Epithelial cell of esophagus (primary cell): ENCODE measurements around the gene SLC9A7.

Experiments
- DNase-seq: peaks from one replicate; pipeline ENCODE4 v3.0.0; 2010; ENCODE audit warnings: low read depth
- H3K4me3 ChIP-seq: 2 replicates; pipeline ENCODE4 v1.5.1; 2011; ENCODE audit warnings: mild to moderate bottlenecking, low read length, control low read depth
- CTCF ChIP-seq: IDR thresholded peaks from 2 replicates; pipeline ENCODE4 v1.5.1; 2011; ENCODE audit warnings: low read depth, mild to moderate bottlenecking, low read length, control low read depth, inconsistent platforms; ENCODE audit not compliant: insufficient read depth; ENCODE audit errors: missing control alignments

SLC9A7 gene

GRCh38 chrX:46572340-46572936 is 186.5 kb downstream of the SLC9A7 start:
- peak; percentile 12 for DNase-seq
- H3K4me3 ChIP-seq = no peak overlapping the region
- peak; percentile 6 for TF ChIP-seq CTCF

- H3K4me3 ChIP-seq = no peak overlapping the region
- no peak for DNase-seq
- TF ChIP-seq CTCF = no peak
Measured at GRCh38 chrX:46571423-46572339, 187.2 kb downstream of the SLC9A7 start.

- no peak for DNase-seq
- H3K4me3 ChIP-seq = no peak overlapping the region
- no peak for TF ChIP-seq CTCF
Measured at GRCh38 chrX:46569621-46570020, 189.3 kb downstream of the SLC9A7 start.

DNA sequence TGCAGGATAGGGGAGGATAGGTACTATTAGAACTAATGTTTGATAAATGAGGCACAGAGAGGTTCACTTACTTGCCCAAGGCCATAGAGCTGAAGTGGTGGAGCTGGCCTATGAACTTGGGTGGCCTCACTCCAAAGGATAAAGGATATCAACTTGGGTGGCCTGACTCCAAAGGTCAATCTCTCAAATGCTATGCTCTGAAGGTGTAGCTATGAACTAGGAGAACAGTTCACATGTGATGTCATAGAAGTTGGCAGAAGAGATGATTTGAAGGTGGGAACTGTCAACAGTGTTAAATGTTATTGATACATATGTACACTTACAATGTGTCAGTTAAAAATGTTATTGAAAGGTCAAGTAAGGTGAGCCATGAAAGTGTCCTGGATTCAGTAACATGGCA is 191.5 kb downstream of the SLC9A7 start:
- no peak for TF ChIP-seq CTCF
- no peak for DNase-seq
- H3K4me3 ChIP-seq = no peak overlapping the region

DNA sequence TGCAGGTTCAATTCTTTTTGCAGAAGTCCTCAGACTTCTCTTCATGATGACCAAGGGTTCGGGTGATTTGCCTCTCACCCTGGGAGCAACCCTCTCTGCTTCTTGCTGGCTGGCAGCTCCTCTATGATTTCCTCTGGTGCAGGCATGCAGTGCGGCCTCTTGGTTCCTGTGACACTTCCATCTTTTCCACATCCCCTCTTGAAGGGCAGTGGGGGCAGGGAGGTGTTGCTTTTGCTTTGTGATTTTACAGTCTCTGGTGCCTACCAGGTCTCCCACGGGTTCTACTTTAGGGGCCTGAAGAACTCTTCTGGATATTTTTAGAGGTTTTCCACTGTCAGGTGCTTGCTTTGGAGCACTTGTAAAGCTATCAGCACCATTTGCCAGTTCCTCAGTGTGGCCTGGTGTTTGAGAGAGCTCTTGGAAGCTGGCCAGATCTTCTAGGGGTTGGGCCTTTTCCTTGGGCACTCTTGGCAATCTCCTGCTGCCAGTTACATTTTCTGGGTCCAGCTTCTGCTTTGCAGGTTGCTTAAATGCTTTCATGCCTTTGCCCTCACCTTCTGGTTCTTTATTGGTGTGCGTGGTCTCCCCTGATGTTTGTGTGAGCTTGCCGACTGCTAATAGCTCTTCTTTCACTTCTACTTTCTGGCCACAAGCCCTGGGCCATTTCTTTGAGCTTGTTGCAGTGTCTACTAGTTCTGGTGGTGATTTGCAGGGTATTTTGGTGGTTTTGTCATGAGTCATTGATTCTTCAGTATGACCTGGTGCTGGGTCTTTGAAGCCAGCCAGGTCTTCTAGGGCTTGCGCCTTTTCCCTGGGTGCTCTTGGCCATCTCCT is 196.9 kb downstream of the SLC9A7 start:
- DNase-seq = no peak
- H3K4me3 ChIP-seq = no peak overlapping the region
- TF ChIP-seq CTCF = no peak

GRCh38 chrX:46559062-46559461 is 199.9 kb downstream of the SLC9A7 start:
- TF ChIP-seq CTCF = no peak
- no peak overlapping the region for H3K4me3 ChIP-seq
- no peak for DNase-seq
